Mucosa of descending colon (tissue), 3 donors: ENCODE results near the gene SPA17. TPM values are rescaled to one million over a fixed set of nuclear protein-coding genes. Genes with fewer than 3 reads are reported as not detected.

ENCODE experiments used
- ATAC-seq: fragments of 200-7000 bp; cut with Tn5 transposase; one replicate; pipeline ENCODE4 v1.9.1; 2020; ENCODE audit warnings: mild to moderate bottlenecking, moderate library complexity
- DNase-seq, 3 donors: peaks; one replicate each; pipeline ENCODE4 v3.0.0-alpha.2; 2020
- H3K36me3 ChIP-seq: fragments of 200-600 bp; one replicate; pipeline ENCODE4 v1.8.0; 2021; ENCODE audit warnings: low read depth, mild to moderate bottlenecking
- H3K4me1 ChIP-seq: fragments of 200-600 bp; one replicate; pipeline ENCODE4 v1.8.0; 2021; ENCODE audit warnings: low read depth, mild to moderate bottlenecking
- H3K4me3 ChIP-seq: fragments of 200-600 bp; one replicate; pipeline ENCODE4 v1.8.0; 2021; ENCODE audit warnings: mild to moderate bottlenecking
- H3K9me3 ChIP-seq: fragments of 200-600 bp; one replicate; pipeline ENCODE4 v1.8.0; 2021; ENCODE audit warnings: mild to moderate bottlenecking
- intact Hi-C, 2 donors: fragments of 100-400 bp; cut with DNase I in 1 of 2; cut with micrococcal nuclease in 1 of 2; formaldehyde crosslinking; loops; one replicate each; pipeline versions ENCODE4 v1.11.0 to v1.11.1; 2022; cut with DNase I, micrococcal nuclease
- total RNA-seq, 3 donors: library from RNA; stranded (reverse); fragmentation: NEBNext Ultra II Directional in 2 of 3; extraction: Animal tissue kit (Norgen Biotek cat#: 25700) in 2 of 3; gene quantifications; one replicate each; pipeline versions ENCODE4 v1.2.1 to v1.2.4, GENCODE V29; 2021 to 2023
- TF ChIP-seq, protein P1 (sequence below): fragments of 200-600 bp; IDR thresholded peaks from one replicate; pipeline ENCODE4 v1.8.0; 2022; ENCODE audit warnings: antibody characterized with exemption, mild to moderate bottlenecking
- donor health status: DM: no; HTN: no; CAD: no; lungs with moderate emphysema.
- donor health status: DM: no; HTN: no; CAD: no.
- donor health status: DM: no; HTN: yes; CAD: no.

The SPA17 gene
- total RNA-seq, 3 donors from 2014 or later, result 4.6 to 6.9 (median 5.8) TPM

DNA sequence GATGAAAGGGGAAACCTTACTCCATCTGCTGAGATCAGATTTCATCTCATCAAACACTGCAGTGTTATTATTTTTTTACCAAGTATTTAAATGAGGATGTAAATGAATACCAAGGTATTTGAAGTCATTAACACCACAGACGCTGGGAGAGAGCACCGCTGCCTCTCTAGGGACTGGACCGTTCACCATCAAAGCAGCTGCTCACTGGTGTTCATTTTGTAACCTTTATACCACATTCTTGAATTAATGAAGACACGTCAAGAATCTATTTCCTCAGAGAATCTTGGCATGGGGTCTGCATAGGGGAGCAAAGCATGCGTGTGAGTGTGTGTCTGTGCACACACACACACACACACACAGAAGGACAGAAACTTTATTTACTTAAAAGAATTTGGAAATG lies 15.8 kb upstream of the SPA17 start:
- TF ChIP-seq, protein P1, sequence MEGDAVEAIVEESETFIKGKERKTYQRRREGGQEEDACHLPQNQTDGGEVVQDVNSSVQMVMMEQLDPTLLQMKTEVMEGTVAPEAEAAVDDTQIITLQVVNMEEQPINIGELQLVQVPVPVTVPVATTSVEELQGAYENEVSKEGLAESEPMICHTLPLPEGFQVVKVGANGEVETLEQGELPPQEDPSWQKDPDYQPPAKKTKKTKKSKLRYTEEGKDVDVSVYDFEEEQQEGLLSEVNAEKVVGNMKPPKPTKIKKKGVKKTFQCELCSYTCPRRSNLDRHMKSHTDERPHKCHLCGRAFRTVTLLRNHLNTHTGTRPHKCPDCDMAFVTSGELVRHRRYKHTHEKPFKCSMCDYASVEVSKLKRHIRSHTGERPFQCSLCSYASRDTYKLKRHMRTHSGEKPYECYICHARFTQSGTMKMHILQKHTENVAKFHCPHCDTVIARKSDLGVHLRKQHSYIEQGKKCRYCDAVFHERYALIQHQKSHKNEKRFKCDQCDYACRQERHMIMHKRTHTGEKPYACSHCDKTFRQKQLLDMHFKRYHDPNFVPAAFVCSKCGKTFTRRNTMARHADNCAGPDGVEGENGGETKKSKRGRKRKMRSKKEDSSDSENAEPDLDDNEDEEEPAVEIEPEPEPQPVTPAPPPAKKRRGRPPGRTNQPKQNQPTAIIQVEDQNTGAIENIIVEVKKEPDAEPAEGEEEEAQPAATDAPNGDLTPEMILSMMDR, result no peak

DNA sequence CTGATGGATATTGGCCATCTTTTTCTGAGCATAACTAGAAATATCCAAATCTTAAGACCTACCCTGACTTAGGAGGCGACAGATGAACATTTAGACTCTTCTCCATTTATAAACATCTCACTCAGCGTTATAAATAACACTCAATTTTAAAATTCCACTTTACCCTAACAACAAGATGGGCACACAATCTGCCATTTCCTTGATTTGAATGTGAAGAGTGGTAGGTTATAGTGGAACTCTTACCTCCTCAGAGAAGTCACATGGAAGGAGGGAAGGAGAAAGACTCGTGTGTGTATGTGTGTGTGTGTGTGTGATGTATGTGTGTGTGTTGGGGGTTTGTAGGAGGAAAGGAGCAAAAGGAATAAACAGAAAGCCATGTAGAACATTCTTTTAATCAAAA lies 15.2 kb upstream of the SPA17 start:
- Histone ChIP-seq H3K9me3 (no peaks in the 10 kb centered on the region), H3K36me3 (no peaks in the 10 kb centered on the region), H3K4me3 (no peak overlapping the region), H3K4me1 (no peaks in the 10 kb centered on the region)
- intact Hi-C loops, result no loop called here
- no peak for ATAC-seq
- no peak for DNase-seq
- TF ChIP-seq, protein P1, result no peak

More for the DNA sequence above, 15.8 kb upstream of the SPA17 start:
- DNase-seq (no peak), ATAC-seq (no peak)
- Histone ChIP-seq H3K9me3 (no peaks in the 10 kb centered on the region), H3K4me1 (no peaks in the 10 kb centered on the region), H3K36me3 (no peaks in the 10 kb centered on the region), H3K4me3 (no peak overlapping the region)
- intact Hi-C loops, result no loop called here

DNA sequence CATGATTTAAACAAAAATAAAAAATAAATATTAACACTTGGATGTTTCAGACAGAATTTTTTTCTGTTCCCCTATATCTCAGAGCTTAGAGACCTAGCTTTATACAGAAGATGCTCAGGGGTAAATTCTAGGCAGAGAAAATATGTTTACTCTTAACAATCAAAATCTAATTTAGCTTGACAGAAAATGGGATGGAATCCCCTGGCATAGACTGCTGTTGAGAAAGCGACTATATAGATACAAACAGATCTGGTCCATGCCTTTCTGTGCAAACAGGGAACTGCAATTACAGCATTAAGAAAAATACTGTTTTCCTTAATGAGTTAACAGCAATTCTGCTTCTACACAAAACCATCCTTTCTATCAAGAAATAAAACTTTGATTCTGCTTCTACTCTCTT lies 14.7 kb upstream of the SPA17 start:
- Histone ChIP-seq H3K36me3 (no peaks in the 10 kb centered on the region), H3K4me3 (no peak overlapping the region), H3K4me1 (no peaks in the 10 kb centered on the region), H3K9me3 (no peaks in the 10 kb centered on the region)
- ATAC-seq, result no peak
- TF ChIP-seq, protein P1, result no peak
- no peak for DNase-seq
- intact Hi-C loops, result no loop called here

DNA sequence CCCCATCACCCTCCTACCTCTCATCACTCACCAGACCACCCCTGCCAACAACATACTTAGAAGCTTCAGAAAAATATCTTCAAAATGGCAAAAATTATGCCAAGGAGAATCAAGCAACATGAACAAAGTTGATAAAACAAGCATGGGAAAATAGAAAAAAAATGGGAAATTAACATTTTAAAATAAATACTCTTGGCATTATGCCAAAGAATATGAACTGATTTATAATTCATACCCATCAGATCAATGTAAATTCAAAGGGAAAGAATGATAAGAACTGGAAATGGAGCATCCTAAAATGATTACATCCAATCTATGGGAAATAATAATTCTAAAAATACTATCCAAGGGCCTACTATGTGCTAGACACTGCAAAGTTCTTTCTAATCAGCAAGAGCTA lies 12.2 kb upstream of the SPA17 start:
- no peaks in the 10 kb centered on the region for H3K4me1 ChIP-seq
- no peaks in the 10 kb centered on the region for H3K36me3 ChIP-seq
- H3K4me3 ChIP-seq, result no peak overlapping the region
- DNase-seq (no peak), ATAC-seq (no peak)
- intact Hi-C loops, result no loop called here
- H3K9me3 ChIP-seq, result no peaks in the 10 kb centered on the region
- TF ChIP-seq, protein P1, result no peak

DNA sequence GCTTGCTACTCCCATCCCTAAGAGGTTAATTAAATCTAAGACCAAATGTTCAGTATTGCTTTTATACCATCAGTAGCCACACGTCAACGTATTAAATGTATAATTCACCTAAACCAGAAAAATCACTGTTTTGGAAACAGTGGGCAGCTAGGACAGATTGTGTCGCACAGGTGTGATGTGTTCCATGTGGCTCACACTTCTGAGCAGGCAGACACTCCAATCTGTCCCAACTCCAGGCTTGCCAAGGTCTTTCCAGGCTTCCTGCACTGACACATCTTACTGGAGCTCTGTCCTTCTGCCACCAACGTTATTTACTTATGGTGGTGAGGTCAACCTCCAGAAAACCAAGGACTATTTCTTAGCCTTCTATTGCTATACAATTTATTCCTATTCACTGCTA lies 11.6 kb upstream of the SPA17 start:
- TF ChIP-seq, protein P1, result no peak
- Histone ChIP-seq H3K4me3 (no peak overlapping the region), H3K36me3 (no peaks in the 10 kb centered on the region), H3K9me3 (no peaks in the 10 kb centered on the region), H3K4me1 (no peaks in the 10 kb centered on the region)
- ATAC-seq (no peak), DNase-seq (no peak)
- intact Hi-C loops, result no loop called here

DNA sequence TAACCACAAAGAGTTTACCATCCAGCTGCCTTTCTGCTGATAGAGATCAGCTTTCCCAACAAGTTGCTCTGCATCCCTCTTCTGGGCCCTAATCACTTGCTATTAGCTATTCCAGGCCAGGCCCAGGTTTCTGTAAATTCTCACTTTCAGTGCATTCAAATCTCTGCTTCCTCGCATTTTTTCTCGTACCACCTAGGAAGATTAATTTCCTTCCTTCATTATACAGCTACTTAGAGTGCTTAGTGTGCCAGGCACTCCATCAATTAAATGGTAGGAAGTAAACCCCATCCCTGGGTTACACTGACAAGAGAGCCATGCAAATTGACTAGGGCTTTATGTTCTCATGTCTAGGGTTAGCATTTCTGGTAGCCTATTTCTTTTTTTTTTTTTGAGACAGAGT lies 9.8 kb upstream of the SPA17 start:
- Histone ChIP-seq H3K36me3 (no peaks in the 10 kb centered on the region), H3K4me3 (no peak overlapping the region), H3K9me3 (no peaks in the 10 kb centered on the region), H3K4me1 (no peaks in the 10 kb centered on the region)
- no peak for DNase-seq
- intact Hi-C loops, result no loop called here
- TF ChIP-seq, protein P1, result no peak
- no peak for ATAC-seq
